ENCODE results near the gene FAM170A.

FAM170A gene

GRCh38 chr5:119629339-119629738 lies at the start of gene FAM170A:
FAM170A (plus strand) TSS chr5:119629558; CDS start chr5:119629769, 211 bp downstream.
- no peak for DNase-seq

DNA sequence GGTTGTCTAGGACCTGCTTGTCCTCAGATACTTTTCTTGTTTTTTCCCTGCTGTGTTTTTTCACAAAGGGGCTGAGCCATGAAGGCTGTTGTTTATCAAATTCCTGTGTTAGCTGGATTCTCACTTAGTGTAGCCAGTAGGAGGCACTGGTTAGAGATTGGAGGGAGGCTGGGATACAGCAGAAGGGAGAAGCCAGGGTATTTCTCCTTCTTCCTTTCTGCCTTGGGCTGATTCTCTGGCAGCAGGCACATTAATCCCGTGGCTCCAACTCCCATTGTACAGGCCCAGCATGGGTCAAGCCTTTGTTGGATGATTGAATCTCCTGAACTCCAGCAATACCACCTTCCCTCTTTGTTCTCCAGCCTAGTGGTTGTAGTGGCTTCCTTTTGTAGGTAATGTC lies 46.4 kb upstream of the FAM170A start:
- no peak for DNase-seq

- DNase-seq = no peak
Observed at GRCh38 chr5:119583684-119584083, 45.7 kb upstream of the FAM170A start.

DNA sequence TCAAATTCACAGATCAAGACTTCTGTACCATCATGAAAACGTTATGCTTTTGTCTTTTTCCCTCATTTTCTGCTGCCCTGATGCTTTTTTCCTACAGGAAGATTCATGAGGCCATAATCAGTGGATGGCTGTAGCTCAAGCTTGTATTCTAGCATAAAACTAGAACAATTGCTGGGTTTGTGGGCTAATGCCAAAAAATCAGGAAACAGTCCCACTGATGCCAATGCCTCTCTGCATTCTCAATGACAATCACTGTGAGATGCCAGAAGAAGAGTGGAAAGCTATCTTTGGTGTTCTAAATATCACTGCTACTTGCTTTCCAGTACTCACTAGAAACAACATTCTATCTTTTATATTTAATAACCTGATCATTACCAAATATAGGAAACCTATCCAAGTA lies 33.3 kb upstream of the FAM170A start:
- DNase-seq = no peak

DNA sequence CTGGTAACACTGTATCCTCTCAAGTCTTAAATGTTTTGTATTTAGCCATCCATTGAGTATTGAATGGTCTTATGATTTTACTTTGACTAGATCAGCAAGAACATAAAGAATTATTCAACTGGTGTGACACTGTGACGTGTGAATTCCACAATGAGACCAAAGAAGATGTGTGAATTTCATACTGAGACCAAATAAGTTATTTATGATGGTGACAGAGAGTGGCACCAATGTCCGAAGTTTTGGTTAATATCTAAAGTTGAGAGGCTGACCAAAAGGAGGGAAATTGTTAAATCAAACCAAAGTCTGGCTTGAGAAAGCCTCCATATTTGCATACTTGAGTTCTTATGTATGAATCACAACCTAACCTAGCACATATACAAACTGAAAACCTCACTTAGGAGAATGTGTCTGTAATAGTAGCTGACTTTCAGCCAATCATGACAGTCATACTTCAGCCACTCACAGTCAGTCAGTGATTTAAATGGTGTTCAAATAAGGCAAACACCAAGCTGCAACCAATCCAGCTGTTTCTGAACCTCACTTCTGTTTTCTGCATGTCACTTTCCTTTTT lies 31.5 kb upstream of the FAM170A start:
- no peak for DNase-seq

DNA sequence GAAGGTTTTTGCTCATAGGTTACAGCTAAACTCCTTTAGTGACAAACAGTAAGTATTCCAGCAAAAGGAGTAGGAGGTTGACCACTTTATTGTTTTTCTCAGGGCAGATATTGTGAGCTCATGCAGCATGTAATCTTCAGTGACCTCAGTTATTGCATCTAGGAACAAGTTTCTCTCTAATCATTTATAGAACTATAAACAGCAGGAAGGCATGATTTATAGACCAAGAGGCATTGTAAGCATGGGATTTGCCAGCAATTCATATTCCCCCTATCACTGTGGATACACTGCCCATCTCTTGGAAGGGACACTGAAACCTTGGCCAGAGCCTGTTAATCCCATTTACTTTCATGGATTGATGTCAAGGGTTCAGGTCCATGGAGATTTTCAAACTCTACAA lies 15.4 kb upstream of the FAM170A start:
- no peak for DNase-seq

DNA sequence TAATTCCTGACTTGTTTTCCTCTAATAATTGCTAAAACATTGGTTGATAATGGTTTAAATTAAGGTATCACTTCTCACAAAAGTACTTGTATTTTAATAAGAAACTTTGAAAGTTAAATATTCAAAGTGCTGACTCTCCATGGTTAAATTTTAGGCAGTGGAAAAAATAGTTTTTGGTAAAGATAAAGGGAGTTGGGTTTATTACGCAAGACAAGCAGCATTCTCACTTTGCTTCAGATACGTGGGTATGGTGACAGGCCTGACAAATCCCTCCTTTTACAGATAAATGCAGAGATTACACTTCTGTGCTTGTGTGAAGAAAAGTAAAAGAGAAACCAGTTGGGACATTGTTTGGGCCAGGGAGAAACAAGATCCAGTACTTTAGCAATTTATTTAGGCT lies 14.5 kb upstream of the FAM170A start:
- no peak for DNase-seq

DNA sequence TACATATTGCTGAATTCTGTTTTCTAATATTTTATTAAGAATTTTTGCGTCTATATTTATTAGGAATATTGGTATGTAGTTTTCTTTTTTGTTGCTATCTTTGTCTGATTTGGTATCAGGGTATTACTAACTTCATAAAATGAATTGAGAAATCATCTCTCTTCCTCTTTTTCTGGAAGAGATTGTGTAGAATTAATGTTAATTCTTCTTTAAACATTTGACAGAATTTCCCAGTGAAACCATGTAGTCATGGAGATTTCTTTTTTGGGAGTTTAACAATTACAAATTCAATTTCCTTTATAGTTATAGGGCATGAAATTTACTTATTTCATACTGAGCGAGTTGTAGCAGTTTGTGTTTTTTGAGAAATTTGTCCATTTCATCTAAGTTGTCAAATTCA lies 3.3 kb upstream of the FAM170A start:
- DNase-seq = no peak

- no peak for DNase-seq
Observed at GRCh38 chr5:119630752-119631440, 1.5 kb downstream of the FAM170A start.

GRCh38 chr5:119631660-119632059 lies 2.3 kb downstream of the FAM170A start:
- no peak for DNase-seq

DNA sequence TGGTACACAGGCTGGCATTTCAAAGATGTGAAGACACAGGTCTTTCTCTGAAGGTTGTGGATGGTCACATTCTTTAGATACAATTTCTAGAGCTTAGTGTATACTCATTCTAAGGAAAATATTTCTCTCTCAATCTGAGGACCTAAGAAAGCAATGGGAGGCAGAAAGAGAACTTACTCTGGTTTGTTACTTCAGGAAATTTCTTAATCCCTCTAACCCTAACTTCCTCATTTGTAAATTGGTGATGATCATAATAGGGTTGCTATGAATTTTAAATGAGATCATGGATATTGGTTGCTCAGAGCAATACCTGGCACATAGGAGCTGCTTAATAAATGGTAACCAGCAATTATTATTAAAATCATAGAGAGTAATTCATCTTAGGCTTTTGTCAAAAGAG lies 22.1 kb downstream of the FAM170A start:
- no peak for DNase-seq

- no peak for DNase-seq
Observed at GRCh38 chr5:119655061-119655460, 25.7 kb downstream of the FAM170A start.

- no peak for DNase-seq
Observed at GRCh38 chr5:119656023-119656422, 26.7 kb downstream of the FAM170A start.

- DNase-seq = no peak
Observed at GRCh38 chr5:119666542-119666941, 37.2 kb downstream of the FAM170A start.

DNA sequence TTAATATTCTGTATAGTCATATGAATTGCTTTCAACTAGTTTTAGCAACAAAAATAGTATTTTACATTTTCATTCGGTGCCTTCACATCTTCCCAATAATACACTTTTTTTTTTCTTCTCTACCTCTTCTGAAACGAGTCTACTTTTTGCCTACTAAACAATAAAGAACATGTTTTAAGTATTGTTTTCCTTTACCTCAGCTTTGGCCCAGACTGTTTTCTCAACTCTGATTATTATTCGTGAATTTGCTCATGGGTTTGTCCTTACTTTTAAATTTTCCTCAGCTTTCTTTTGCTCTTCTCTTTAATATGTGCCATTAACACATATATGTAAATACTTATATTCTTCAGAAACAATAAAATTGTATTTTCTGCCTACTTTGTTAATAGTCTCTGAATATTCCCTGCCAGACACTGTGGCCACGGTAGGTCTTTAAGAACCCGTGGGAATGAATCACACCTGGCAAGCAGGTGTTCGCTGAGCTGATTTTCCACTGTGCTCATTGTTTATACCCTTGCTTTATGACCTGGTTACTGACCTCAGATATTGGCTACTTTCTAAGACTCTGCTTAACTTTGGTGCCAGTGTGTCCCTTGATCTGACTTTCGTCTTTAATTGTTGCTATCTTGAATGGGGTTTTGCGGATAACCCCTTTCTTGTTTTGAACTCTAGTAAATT lies 49.1 kb downstream of the FAM170A start:
- no peak for DNase-seq

DNA sequence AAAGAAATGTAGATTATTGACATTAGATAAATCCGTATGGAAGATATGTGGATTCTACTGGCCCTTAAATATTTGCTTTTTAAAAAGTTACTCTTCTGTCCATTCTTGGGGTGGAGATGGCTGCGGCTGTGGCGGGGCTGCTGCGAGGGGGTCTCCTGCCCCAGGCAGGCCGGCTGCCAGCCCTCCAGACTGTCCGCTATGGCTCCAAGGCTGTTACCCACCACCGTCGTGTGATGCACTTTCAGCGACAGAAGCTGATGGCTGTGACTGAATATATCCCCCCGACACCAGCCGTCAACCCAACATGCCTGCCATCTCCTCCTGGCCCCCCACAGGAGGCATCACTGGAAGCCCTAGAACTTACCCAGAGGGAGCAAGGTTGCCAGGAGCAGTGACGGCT lies 50.7 kb downstream of the FAM170A start:
- no peak for DNase-seq

DNA sequence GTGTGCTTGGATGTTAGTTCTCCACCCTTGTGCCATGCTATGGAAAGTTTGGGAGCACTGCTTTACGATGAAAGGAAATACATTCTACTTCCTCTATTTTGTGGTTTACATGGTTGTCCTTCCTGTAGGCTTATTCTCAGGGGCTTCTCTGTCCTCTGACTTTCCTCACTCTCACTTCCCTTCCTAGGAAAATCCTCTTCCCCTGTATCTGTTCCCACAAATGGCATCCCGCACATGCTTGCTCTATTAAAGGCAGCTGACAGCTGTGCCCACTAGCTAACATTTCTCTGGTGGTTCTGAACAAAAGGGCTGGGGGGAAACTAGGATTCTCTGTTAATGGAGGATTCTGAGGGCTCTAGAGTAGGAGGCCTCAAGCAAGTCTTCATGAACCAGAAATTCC lies 52.4 kb downstream of the FAM170A start:
- no peak for DNase-seq

GRCh38 chr5:119682372-119682771 lies 53.0 kb downstream of the FAM170A start:
- DNase-seq = no peak

All from activated CD4-positive, CD25-positive, alpha-beta regulatory T cell treated with anti-CD3 and anti-CD28 coated beads, Interleukin-2, amount 50 U/mL, for 72 hours (primary cell).